Suprapubic skin (tissue), 4 donors: Measurements from ENCODE around the gene ANKRD40CL. TPM values are rescaled to one million over a fixed set of nuclear protein-coding genes. Genes with fewer than 3 reads are reported as not detected.

ENCODE experiments used
- DNase-seq, 2 donors: peaks; one replicate each; pipeline ENCODE4 v3.0.0-alpha.2; 2019; ENCODE audit warnings: low spot score in 2 of 2
- H3K27ac ChIP-seq: fragments of 200-600 bp; sonication (generic); one replicate; pipeline ENCODE4 v1.5.1; 2019
- H3K27me3 ChIP-seq: fragments of 200-600 bp; sonication (generic); one replicate; pipeline ENCODE4 v1.5.1; 2019
- H3K36me3 ChIP-seq: fragments of 200-600 bp; sonication (generic); one replicate; pipeline ENCODE4 v1.5.1; 2019
- H3K4me1 ChIP-seq: fragments of 200-600 bp; sonication (generic); one replicate; pipeline ENCODE4 v1.5.1; 2019
- H3K4me3 ChIP-seq: fragments of 200-600 bp; sonication (generic); one replicate; pipeline ENCODE4 v1.5.1; 2019; ENCODE audit warnings: mild to moderate bottlenecking
- H3K9me3 ChIP-seq: fragments of 200-600 bp; sonication (generic); one replicate; pipeline ENCODE4 v1.5.1; 2019
- EP300 ChIP-seq: sonication (generic); formaldehyde crosslinking; IDR thresholded peaks from one replicate; pipeline ENCODE4 v1.6.1; 2017; ENCODE audit warnings: antibody characterized with exemption
- POLR2A ChIP-seq, 2 donors: fragments of 450-650 bp; IDR thresholded peaks; one replicate each; pipeline ENCODE4 v1.6.1; 2017; ENCODE audit warnings: antibody characterized with exemption in 2 of 2, mild to moderate bottlenecking in 2 of 2, moderate library complexity in 2 of 2
- POLR2AphosphoS5 ChIP-seq, 3 donors: sonication (generic); formaldehyde crosslinking; IDR thresholded peaks; one replicate each; pipeline ENCODE4 v1.6.1; 2017; ENCODE audit warnings: antibody characterized with exemption in 3 of 3
- WGBS: methylation state at CpG from one replicate; pipeline ENCODE4 v1.1.5; 2018; 5-methylcytosine and 5-hydroxymethylcytosine counted together
- total RNA-seq, 4 donors: library from RNA; depleted of rRNA; stranded (reverse); fragments of >200 nt; gene quantifications; one replicate each; pipeline ENCODE4 v1.1.0, GENCODE V29; 2016
- TF ChIP-seq, protein P1 (sequence below), 2 donors: fragments of 200-600 bp in 1 of 2; fragments of 450-650 bp in 1 of 2; sonication (generic) in 1 of 2; IDR thresholded peaks; one replicate each; pipeline ENCODE4 v1.5.1; 2016 to 2019; ENCODE audit warnings: antibody characterized with exemption in 2 of 2, mild to moderate bottlenecking in 1 of 2, moderate library complexity in 1 of 2

ANKRD40CL gene
- total RNA-seq, 4 donors from 2014 or later, result not detected

DNA sequence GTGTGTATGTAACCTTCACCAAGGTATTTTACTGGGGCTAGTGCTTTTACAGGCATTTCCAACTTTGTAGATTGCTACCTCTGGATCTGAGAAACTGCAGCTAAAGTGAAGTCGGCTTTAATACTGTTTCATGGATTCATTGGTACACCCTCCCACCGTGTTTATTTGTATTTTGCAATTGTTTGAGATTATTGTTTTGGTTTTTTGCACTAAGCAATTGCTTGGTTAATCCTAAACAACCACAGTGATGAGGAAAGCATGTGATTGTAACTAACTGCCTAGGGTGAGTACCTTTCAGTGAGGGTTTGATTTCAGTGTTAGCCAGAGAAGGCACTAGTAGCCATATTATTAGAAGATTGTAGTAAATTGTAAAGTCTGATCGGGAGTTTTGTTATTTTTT lies 44.6 kb downstream of the ANKRD40CL start:
- no peak for DNase-seq
- Histone ChIP-seq H3K27ac (no peak overlapping the region), H3K4me3 (no peak overlapping the region), H3K27me3 (no peaks in the 10 kb centered on the region), H3K9me3 (no peaks in the 10 kb centered on the region), H3K36me3 (no peaks in the 10 kb centered on the region), H3K4me1 (peaks cover 71% of the 10 kb centered on the region)
- WGBS, result 37% methylated on average over 3 of the region's 3 CpGs
- no peak for TF ChIP-seq POLR2AphosphoS5 (IDR thresholded peaks at IDR 0.05)
- TF ChIP-seq EP300, result no peak
- no peak for TF ChIP-seq POLR2A (IDR thresholded peaks at IDR 0.05)
- TF ChIP-seq, protein P1, sequence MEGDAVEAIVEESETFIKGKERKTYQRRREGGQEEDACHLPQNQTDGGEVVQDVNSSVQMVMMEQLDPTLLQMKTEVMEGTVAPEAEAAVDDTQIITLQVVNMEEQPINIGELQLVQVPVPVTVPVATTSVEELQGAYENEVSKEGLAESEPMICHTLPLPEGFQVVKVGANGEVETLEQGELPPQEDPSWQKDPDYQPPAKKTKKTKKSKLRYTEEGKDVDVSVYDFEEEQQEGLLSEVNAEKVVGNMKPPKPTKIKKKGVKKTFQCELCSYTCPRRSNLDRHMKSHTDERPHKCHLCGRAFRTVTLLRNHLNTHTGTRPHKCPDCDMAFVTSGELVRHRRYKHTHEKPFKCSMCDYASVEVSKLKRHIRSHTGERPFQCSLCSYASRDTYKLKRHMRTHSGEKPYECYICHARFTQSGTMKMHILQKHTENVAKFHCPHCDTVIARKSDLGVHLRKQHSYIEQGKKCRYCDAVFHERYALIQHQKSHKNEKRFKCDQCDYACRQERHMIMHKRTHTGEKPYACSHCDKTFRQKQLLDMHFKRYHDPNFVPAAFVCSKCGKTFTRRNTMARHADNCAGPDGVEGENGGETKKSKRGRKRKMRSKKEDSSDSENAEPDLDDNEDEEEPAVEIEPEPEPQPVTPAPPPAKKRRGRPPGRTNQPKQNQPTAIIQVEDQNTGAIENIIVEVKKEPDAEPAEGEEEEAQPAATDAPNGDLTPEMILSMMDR (IDR thresholded peaks at IDR 0.05), result no peak

DNA sequence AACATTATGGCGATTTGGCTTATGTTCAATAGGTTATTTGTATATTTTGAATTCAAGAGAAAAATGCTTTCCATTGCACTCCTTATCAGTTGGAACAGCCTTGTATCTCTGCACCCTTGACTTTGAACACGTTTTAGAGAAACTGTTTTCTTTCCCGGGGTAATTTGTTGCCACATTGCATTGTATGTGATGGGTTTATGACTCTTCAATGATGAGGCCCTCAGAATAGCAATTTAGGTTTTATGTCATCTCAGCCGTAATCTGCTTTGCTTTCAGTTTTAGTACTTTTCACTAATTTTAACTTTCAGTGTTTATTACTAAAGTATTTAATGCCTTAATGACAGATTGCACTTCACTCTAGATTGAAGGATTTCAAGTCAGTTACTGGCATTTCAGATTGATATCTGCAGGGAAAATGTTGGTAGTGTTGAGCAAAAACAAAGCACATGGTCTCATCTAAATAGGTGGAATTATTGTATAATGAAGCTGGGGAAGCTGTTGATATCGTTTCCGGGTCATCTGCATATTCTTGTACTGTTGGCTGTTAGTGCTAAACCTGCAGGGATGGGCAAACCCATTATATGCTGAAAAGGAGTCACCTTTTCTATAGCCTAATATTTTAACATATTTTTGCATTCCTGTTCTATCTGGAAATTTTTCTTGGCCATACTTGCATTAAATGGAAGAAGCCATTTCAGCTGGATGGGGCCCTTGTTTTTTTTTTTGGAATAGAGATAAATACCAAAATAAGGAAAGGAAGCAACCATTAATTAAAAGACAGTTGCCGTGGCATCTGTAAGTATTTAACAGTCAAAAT lies 45.9 kb downstream of the ANKRD40CL start:
- 5% methylated on average over 7 of the region's 7 CpGs for WGBS
- H3K4me3 ChIP-seq, result peak overlapping the region; percentile 91
- H3K36me3 ChIP-seq, result no peaks in the 10 kb centered on the region
- H3K4me1 ChIP-seq, result peaks cover 60% of the 10 kb centered on the region
- H3K9me3 ChIP-seq, result no peaks in the 10 kb centered on the region
- peak overlapping the region; percentile 96 for H3K27ac ChIP-seq
- H3K27me3 ChIP-seq, result no peaks in the 10 kb centered on the region
- DNase-seq, result no peak
- TF ChIP-seq EP300 (no peak), POLR2A (IDR thresholded peaks at IDR 0.05) (no peak)

DNA sequence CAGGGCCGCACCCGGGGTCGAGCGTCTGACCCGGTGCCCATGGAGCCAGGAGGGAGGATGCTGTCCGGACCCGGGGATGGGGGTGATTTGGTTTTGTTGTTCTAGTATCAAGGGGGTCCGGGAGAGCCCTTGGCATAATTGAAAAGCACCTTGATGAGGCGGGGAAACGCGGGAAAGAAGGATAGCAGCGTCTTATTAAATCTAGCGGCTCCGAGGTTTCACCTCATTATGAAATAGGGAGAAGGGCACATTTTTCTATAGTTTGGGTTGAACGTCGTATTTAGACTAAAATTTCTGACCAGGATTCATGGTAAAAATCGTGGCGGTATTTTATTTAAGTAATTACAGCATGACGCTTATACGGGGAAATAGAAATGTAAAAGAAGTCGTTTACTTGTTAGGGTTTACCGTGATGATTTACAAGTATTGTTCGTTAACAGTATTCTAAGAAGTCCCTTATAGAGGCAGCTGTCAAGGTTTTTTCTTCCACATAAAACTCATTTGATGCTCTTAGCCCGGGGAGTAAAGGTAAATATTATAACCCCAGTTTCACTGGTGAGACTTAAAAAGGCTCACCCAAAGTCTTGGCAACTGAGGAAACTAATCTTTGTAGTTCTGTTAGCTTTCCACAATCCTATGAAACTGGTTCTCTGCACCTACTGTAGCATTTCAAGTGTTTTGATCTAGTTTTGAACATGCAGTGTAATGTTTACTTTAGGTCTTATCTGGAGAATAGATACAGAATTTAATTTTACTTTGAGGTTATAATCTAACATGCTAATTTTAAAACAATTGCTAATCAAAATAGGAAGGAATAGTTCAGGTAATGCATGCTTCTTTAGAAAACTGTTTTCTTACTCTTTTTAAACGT lies 47.2 kb downstream of the ANKRD40CL start:
- no peaks in the 10 kb centered on the region for H3K27me3 ChIP-seq
- TF ChIP-seq EP300 (no peak), POLR2A (IDR thresholded peaks at IDR 0.05) (no peak), POLR2AphosphoS5 (IDR thresholded peaks at IDR 0.05) (no peak)
- TF ChIP-seq, protein P1 (IDR thresholded peaks at IDR 0.05), result no peak
- H3K4me3 ChIP-seq, result peak overlapping the region; percentile 91
- H3K4me1 ChIP-seq, result peaks cover 58% of the 10 kb centered on the region
- H3K27ac ChIP-seq, result peak overlapping the region; percentile 96
- no peaks in the 10 kb centered on the region for H3K36me3 ChIP-seq
- peak in 1 of 2 donors; percentile 81 for DNase-seq
- no peaks in the 10 kb centered on the region for H3K9me3 ChIP-seq
- WGBS, result under 1% methylated on average over 25 of the region's 25 CpGs

DNA sequence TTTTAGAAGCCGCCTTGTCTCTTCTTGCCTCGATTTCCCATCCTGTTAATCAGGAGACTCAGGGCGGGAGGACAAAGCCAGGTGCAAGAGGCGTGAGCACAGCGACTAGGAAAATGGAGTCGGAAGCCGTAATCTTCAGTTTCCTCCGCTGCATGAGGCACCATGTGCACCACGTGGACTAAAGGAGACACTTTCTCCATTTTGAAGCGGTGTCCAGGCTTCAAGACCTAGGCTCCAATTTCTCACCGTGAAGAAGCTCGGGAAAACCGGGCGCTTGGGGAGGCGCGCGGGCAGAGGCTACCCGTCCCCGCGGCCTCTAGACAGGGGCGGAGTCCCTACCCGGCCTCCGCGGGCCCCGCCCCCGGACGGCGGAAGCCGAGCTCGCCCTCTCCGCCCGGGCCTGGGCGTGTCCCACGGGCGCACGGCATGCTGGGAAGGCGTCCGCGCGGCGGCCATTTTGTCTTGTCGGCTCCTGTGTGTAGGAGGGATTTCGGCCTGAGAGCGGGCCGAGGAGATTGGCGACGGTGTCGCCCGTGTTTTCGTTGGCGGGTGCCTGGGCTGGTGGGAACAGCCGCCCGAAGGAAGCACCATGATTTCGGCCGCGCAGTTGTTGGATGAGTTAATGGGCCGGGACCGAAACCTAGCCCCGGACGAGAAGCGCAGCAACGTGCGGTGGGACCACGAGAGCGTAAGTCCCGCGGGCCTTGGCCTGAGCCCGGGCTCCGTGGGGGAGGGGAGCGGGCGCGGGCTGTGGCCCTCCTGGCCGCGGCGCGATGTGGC lies 48.0 kb downstream of the ANKRD40CL start, which contains the start of gene LUC7L3:
LUC7L3 (plus strand) TSS at position 460 of the 780 bp plus-strand sequence; CDS start at position 590, 130 bp downstream.
- 2% methylated on average over 37 of the region's 76 CpGs for WGBS

DNA sequence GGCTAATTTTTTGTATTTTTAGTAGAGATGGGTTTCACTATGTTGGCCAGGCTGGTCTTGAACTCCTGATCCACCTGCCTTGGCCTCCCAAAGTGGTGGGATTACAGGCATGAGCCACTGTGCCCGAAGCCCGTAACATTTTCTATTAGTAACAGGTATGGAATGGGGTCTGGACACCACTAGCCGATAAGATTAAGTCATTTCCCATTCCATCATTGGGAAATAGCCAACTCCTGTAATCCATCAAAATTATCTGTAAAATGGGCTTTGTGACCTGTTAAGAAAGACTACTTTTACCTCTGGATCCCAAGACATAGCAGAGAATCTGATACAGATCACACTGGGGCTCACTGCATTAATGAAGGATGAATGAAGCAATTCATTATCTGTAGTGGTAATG lies 51.8 kb downstream of the ANKRD40CL start:
- WGBS, result 89% methylated on average over 3 of the region's 3 CpGs
- Histone ChIP-seq H3K4me3 (no peak overlapping the region), H3K36me3 (no peaks in the 10 kb centered on the region), H3K4me1 (peaks cover 17% of the 10 kb centered on the region), H3K9me3 (no peaks in the 10 kb centered on the region), H3K27ac (no peak overlapping the region), H3K27me3 (no peaks in the 10 kb centered on the region)
- no peak for TF ChIP-seq POLR2A (IDR thresholded peaks at IDR 0.05)
- TF ChIP-seq, protein P1 (IDR thresholded peaks at IDR 0.05), result no peak
- no peak for TF ChIP-seq POLR2AphosphoS5 (IDR thresholded peaks at IDR 0.05)
- no peak for TF ChIP-seq EP300
- DNase-seq, result no peak

More for the DNA sequence above, 48.0 kb downstream of the ANKRD40CL start, which contains the start of gene LUC7L3:
- H3K27me3 ChIP-seq, result no peaks in the 10 kb centered on the region
- H3K36me3 ChIP-seq, result no peaks in the 10 kb centered on the region
- DNase-seq, result peak; percentile 96
- no peaks in the 10 kb centered on the region for H3K9me3 ChIP-seq
- H3K4me3 ChIP-seq, result peak within 1 kb of the TSS; percentile 91
- TF ChIP-seq POLR2AphosphoS5 (IDR thresholded peaks at IDR 0.05), result peak; percentile 41 to 90 (median 75)
- TF ChIP-seq, protein P1 (IDR thresholded peaks at IDR 0.05), result no peak
- peak; percentile 22 to 91 for TF ChIP-seq POLR2A (IDR thresholded peaks at IDR 0.05)
- TF ChIP-seq EP300, result no peak
- H3K4me1 ChIP-seq, result peaks cover 56% of the 10 kb centered on the region
- H3K27ac ChIP-seq, result peak within 1 kb of the TSS; percentile 96
